Lower lobe of right lung (tissue), 2 donors: ENCODE results near the gene MCTP2. TPM values are rescaled to one million over a fixed set of nuclear protein-coding genes. Genes with fewer than 3 reads are reported as not detected.

Experiments
- ATAC-seq, 2 donors: fragments of 200-7000 bp; cut with Tn5 transposase; one replicate each; pipeline ENCODE4 v1.9.1; 2020 to 2022; ENCODE audit warnings: mild to moderate bottlenecking in 2 of 2, moderate library complexity in 2 of 2
- DNase-seq: peaks from one replicate; pipeline ENCODE4 v3.0.0-alpha.2; 2020
- H3K27ac ChIP-seq: fragments of 200-600 bp; one replicate; pipeline ENCODE4 v1.8.0; 2022
- H3K27me3 ChIP-seq: fragments of 200-600 bp; one replicate; pipeline ENCODE4 v1.8.0; 2022; ENCODE audit warnings: low read depth
- H3K36me3 ChIP-seq: fragments of 200-600 bp; one replicate; pipeline ENCODE4 v1.8.0; 2022; ENCODE audit warnings: mild to moderate bottlenecking
- H3K4me1 ChIP-seq: fragments of 200-600 bp; one replicate; pipeline ENCODE4 v1.8.0; 2022
- H3K4me3 ChIP-seq: fragments of 200-600 bp; one replicate; pipeline ENCODE4 v1.8.0; 2022; ENCODE audit warnings: mild to moderate bottlenecking
- H3K9me3 ChIP-seq: fragments of 200-600 bp; one replicate; pipeline ENCODE4 v1.8.0; 2022
- intact Hi-C: fragments of 100-400 bp; cut with DNase I; formaldehyde crosslinking; loops from one replicate; pipeline ENCODE4 v1.11.0; 2022
- total RNA-seq: library from RNA; stranded (reverse); fragmentation: NEBNext Ultra II Directional; extraction: Animal tissue kit (Norgen Biotek cat#: 25700); gene quantifications from one replicate; pipeline ENCODE4 v1.2.1, GENCODE V29; 2021
- TF ChIP-seq, protein P1 (sequence below): fragments of 200-600 bp; IDR thresholded peaks from one replicate; pipeline ENCODE4 v1.8.0; 2022; ENCODE audit warnings: antibody characterized with exemption, mild to moderate bottlenecking
- donor health status: DM: no; HTN: yes; CAD: no; lungs with severe emphysema.

MCTP2 gene
- total RNA-seq, 1 donor from 2014 or later: 36.1 TPM

- H3K27me3 ChIP-seq: no peaks in the 10 kb centered on the region
- no peak overlapping the region for H3K4me3 ChIP-seq
- DNase-seq: no peak
- intact Hi-C loops: no loop called here
- no peaks in the 10 kb centered on the region for H3K36me3 ChIP-seq
- no peak overlapping the region for H3K27ac ChIP-seq
- H3K9me3 ChIP-seq: no peaks in the 10 kb centered on the region
- TF ChIP-seq, protein P1, sequence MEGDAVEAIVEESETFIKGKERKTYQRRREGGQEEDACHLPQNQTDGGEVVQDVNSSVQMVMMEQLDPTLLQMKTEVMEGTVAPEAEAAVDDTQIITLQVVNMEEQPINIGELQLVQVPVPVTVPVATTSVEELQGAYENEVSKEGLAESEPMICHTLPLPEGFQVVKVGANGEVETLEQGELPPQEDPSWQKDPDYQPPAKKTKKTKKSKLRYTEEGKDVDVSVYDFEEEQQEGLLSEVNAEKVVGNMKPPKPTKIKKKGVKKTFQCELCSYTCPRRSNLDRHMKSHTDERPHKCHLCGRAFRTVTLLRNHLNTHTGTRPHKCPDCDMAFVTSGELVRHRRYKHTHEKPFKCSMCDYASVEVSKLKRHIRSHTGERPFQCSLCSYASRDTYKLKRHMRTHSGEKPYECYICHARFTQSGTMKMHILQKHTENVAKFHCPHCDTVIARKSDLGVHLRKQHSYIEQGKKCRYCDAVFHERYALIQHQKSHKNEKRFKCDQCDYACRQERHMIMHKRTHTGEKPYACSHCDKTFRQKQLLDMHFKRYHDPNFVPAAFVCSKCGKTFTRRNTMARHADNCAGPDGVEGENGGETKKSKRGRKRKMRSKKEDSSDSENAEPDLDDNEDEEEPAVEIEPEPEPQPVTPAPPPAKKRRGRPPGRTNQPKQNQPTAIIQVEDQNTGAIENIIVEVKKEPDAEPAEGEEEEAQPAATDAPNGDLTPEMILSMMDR: no peak
- no peak for ATAC-seq
- H3K4me1 ChIP-seq: no peaks in the 10 kb centered on the region
Observed at GRCh38 chr15:94193906-94194305, 37.5 kb upstream of the MCTP2 start.

GRCh38 chr15:94196531-94196930 lies 34.8 kb upstream of the MCTP2 start:
- no peaks in the 10 kb centered on the region for H3K4me1 ChIP-seq
- H3K9me3 ChIP-seq: no peaks in the 10 kb centered on the region
- no peak overlapping the region for H3K27ac ChIP-seq
- TF ChIP-seq, protein P1: no peak
- intact Hi-C loops: no loop called here
- DNase-seq (no peak), ATAC-seq (no peak)
- H3K27me3 ChIP-seq: no peaks in the 10 kb centered on the region
- no peak overlapping the region for H3K4me3 ChIP-seq
- H3K36me3 ChIP-seq: no peaks in the 10 kb centered on the region

GRCh38 chr15:94198633-94199032 lies 32.7 kb upstream of the MCTP2 start:
- H3K4me1 ChIP-seq: no peaks in the 10 kb centered on the region

DNA sequence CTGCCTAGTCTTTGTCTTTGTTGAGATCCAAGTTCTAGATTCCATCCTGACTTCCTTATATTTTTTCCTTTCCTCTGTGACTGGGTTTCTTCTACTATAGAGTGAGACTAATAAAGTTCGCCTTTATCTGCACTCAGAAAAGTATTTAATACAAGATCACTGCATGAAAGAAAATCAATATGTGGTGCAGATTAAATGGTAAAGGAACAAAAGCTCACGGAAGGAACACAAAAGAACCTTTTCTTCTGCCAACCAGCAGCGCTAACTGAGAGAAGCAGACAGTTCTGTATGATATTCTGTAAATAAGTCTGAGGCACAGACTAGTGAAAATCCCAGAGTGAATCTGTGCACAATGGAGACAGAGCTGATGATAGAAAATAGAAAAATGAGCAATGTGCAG lies 31.6 kb upstream of the MCTP2 start:
- H3K9me3 ChIP-seq: no peaks in the 10 kb centered on the region
- H3K4me3 ChIP-seq: no peak overlapping the region
- intact Hi-C loops: no loop called here
- TF ChIP-seq, protein P1: no peak
- DNase-seq (no peak), ATAC-seq (no peak)
- no peaks in the 10 kb centered on the region for H3K4me1 ChIP-seq
- no peaks in the 10 kb centered on the region for H3K36me3 ChIP-seq
- H3K27ac ChIP-seq: no peak overlapping the region
- H3K27me3 ChIP-seq: no peaks in the 10 kb centered on the region

More at GRCh38 chr15:94198633-94199032, 32.7 kb upstream of the MCTP2 start:
- ATAC-seq (no peak), DNase-seq (no peak)
- Histone ChIP-seq H3K9me3 (no peaks in the 10 kb centered on the region), H3K4me3 (no peak overlapping the region), H3K27me3 (no peaks in the 10 kb centered on the region), H3K27ac (no peak overlapping the region), H3K36me3 (no peaks in the 10 kb centered on the region)
- TF ChIP-seq, protein P1: no peak
- intact Hi-C loops: no loop called here

DNA sequence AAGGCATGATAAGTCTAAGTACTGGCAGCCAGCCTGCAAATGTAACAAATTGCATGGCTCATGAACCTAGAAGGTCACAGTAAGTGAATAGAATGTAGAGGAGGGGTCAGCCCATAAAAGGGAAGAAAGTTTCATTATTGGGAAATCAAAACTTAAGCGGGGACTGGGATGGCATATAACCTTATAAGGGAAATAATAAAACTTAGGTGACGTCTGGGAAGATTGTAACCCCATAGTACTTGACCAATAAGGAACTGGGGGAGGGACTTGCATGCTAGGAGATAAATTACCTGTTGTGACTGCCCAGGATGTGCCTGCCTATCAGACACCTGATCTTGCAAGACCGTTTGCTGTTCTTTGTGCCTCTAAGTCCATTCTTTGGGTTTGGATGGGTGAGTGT lies 28.1 kb upstream of the MCTP2 start:
- intact Hi-C loops: no loop called here
- TF ChIP-seq, protein P1: no peak
- Histone ChIP-seq H3K36me3 (no peaks in the 10 kb centered on the region), H3K4me3 (no peak overlapping the region), H3K27me3 (no peaks in the 10 kb centered on the region), H3K27ac (no peak overlapping the region), H3K4me1 (no peaks in the 10 kb centered on the region), H3K9me3 (no peaks in the 10 kb centered on the region)
- no peak for ATAC-seq
- DNase-seq: no peak

GRCh38 chr15:94205366-94205765 lies 26.0 kb upstream of the MCTP2 start:
- TF ChIP-seq, protein P1: no peak
- no peaks in the 10 kb centered on the region for H3K9me3 ChIP-seq
- no peak for ATAC-seq
- no peak overlapping the region for H3K4me3 ChIP-seq
- intact Hi-C loops: no loop called here
- no peak overlapping the region for H3K27ac ChIP-seq
- no peaks in the 10 kb centered on the region for H3K36me3 ChIP-seq
- no peak for DNase-seq
- no peaks in the 10 kb centered on the region for H3K27me3 ChIP-seq
- no peaks in the 10 kb centered on the region for H3K4me1 ChIP-seq
